GM19452 (cell line): ENCODE measurements around the gene RIN3.
"Not testable (repeated sequence)": the region's sequence is repeated elsewhere in the genome, so short reads cannot be mapped to it uniquely, and the experiment has no call there.

Source experiments
- ATAC-seq: cut with Tn5 transposase; IDR thresholded peaks from one replicate; pipeline ENCODE4 v1.9.1; 2021; ENCODE audit not compliant: unreplicated experiment

RIN3 gene

DNA sequence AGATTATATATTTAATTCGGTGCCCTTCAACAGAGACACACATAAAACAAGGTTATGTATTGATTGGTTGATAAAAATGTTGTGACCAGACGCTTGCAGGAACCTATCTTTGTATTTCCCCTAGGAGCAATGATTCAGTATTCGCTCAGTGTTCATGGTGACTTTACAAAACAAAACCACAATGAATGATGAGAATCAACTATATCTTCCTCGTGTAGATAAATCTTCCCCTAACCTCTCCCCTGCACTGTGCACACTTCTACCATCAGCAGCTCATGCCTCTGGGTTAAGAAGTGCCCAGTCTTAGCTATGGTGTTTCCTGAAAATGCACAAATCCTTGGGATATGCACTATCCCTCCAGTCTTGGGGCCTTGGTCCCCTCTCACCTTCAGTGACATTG is 16.3 kb downstream of the RIN3 start:
- no peak for ATAC-seq

DNA sequence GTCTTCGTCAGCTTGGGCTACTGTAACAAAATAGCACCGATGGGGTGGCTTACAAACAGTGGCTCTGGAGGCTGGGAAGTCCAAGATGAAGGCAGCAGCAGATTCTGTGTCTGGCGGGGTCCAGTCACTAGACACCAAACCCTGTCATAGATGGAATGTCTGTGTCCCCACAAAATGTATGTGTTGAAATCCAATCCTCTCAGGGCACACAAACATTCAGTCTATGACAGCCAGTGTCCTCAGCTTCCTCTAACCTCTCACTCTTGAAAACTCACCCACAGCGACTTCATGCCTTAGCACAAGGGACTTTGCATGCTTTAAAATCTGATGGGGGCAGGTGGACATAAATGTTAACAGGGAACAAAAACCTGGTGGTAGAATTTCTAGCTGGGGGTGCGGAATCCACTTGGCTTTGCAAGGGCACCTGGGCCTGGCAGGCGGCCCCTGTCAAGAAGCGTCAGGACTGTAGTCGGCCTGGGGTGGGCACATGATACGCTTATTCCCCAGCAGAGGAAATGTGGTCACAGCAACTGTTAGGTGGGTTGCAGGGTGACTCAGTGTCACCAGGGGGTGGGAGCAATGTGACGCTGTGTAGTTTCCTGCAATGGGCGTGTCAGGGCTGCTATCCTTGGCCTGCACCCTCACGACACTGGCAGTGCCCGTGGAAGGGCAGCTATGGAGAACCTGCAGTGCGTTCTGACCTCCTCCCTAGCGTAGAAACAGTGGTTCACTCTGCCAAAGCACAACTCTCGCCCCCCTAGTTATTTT is 17.7 kb downstream of the RIN3 start:
- ATAC-seq = peak; percentile 55

DNA sequence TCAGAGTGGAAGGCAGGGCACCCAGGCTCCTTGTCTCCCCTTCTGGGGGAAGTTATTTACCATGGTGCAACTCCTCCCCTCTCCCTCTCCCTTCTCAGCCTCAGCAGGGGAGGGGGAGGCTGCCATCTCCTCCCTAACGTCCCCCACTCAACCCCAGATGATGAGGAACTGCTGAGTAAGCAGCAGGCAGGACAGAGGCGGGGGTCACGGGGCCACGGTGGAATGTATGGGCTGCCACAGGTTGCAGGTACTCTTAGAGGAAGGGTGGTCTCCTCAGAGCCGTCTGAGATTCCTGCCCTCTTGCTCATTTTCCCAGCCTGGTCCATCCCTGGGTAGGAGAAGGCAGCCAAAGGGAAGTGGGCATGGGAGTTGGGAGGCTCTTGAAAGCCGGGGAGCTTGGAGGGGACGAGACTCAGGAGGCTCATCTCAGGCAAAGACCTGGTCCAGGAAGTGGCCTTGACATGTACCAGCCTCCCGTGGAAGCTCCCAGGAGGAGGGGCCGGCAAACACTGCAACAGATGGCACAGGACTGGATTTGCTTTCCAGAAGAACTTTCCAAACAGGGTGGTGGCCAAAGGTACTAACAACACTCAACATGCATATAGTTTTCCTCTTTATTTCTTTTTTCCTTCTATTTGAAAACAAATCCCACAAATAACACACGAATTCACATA is 19.0 kb downstream of the RIN3 start:
- ATAC-seq = no peak

DNA sequence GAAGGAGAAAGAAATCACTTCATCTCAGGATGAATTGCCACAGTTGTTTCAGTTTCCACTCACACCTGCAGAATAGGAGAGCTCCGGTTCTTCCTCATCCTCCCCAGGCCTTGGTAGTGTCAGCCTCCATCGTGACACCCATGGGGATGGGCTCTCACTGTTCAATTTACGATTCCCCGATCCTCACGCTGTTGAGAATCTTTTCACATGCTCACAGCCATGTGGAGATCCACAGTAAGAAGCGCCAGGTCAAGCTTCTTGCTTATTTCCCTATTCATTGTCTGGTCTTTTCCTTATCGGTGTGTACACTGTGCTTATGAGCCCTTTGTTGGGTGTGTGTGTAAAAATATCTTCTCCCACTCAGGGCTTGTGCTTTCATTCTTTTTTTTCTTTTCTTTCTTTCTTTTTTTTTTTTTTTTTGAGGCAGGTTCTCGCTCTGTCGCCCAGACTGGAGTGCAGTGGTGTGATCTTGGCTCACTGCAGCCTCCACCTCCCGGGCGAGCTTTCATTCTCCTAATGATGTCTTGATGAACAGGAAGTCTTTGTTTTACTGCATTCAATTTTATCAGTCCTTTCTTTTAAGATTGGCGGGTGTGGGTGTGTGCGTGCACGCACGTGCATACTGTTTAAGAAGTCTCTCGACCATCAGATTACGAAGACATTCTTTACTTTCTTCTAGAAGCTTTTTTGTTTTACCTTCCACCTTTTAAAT is 21.5 kb downstream of the RIN3 start:
- no peak for ATAC-seq

DNA sequence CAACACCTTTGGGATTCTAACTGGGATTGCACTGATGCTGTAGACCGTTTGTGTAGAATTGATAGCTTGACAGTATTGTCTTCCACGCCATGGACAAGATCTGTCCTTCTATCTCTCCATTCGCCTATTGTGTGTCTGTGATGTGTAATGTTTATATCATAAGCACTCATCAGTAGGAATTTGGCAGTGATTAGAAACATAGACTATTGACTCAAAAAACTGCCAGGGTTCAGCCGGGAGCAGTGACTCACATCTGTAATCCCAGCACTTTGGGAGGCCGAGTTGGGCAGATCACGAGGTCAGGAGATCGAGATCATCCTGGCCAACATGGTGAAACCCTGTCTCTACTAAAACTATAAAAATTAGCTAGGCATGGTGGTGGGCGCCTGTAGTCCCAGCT is 22.6 kb downstream of the RIN3 start:
- not testable (repeated sequence) for ATAC-seq

DNA sequence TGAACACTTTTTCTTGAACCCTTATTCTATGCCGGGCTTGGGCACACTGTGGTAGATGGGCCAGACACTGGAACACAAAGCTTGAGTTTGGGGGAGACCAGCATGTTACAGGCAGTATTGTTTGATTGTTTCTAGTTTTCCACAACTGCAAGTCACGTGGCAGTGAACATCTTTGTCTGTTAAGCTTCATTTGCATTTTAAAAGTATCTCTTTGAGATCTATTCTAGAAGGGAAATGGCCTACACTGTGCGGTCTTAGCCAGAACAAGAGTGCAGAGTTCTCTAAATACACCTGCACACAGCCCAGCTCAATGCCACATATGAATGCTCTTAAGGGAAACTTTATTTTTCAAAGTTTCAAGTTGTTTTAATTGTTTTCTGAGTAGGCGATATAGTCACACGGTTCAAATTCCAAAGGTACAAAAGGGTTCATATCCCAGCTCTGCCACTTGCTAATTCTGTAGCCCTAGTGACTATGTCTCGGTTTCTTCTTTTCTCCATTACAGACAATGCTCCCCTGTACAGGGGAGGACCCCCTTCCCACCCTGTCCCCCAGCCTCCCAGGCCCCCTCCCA is 24.9 kb downstream of the RIN3 start:
- ATAC-seq = no peak

DNA sequence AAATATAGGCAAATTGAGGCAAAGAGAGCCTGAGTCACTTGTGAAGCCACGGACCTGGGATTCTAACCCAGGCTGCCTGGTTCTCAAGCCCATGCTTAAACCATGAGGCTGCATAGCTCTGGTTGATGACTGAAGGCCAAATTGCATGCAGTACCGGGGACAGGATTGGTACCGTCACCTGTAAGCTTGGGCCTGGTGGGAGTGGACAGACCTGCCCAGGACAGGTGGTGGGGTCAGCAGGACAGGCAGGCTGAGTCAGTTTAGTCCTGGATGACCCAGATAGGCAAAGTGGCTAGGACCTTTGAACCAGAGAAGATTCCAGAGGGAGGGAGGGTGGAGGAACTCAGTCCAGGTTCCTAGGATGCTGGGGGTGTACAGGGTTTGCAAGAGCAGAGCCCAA is 25.8 kb downstream of the RIN3 start:
- no peak for ATAC-seq

DNA sequence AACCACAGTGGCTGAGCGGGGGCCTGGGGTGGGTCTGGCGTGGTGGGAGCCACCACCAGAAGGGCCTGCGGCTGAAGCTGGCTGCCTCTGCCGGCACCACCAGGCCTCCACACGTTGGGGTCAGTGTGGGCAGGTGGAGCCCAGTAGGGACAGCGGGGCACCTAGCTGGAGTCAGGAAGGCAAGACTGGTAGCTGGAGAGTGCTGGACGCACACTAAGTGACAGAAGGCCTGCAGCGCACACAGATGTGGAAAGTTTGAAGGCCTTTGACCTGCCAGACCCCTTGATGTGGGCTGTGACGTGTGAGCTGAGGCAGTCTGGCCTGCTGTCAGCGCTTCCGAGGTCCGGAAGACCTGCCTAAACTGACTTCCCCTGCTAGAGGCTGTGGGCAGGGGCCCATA is 26.3 kb downstream of the RIN3 start:
- ATAC-seq = no peak

DNA sequence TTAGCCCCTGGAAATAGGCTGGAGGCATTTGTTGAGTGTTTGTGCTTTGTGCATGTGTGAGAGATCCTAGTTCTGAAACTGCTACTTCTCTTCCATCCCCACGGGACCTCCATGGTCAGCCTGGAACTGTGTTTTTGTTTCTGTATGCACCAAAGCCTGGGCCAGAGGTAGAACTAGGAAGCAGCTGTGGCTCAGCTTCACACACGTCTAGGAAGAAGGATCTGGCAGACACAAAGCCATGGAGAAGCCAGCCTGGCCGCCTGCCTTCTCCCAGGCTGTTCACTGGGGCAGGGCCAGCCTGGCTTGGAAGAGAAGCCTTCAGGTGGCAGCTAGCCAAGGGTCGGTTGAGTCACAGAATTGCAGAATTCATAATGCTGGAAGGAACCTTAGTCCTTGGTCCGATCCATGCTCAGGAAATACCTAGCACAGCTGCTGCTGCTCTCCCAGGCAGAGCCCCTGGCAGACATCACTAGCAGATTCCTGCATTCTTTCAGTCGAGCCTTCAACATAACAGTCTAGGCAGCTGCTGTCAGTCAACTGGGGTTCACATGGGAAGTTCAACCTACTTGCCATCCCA is 27.0 kb downstream of the RIN3 start:
- no peak for ATAC-seq

DNA sequence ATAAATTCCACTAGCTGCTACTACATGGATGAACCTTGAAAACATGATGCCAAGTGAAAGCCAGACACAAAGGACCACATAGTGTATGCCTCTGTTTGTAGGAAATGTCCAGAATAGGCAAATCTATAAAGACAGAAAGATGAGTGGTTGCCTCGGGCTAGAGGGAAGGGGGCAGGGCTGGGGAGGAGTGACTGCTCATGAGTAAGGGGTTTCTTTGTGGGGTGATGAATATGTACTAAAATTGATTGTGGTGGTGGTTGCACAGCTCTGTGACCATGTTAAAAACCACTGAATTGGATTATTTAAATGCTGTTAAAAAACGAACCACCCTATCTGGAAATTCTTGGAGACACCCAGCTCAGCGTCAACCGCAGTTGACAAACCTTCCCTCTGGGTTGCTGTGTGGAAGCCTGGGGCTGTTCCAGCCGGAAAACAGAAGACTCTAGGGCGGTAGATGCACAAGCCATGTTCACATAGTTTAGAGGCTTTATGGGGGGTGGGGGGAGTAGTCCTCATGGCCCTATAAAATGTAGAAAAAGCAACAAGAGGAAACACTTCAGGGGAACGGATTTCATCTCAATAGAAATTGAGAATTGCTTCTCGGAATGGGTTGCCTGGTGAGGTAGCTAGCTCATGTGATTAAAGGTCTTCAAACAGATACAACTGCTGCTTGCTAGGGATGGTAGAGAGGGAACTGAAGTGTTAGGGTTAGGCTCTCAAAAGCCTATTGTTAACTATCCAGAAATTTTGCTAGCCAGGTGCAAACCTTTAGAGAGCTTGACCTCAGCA is 29.4 kb downstream of the RIN3 start:
- no peak for ATAC-seq

DNA sequence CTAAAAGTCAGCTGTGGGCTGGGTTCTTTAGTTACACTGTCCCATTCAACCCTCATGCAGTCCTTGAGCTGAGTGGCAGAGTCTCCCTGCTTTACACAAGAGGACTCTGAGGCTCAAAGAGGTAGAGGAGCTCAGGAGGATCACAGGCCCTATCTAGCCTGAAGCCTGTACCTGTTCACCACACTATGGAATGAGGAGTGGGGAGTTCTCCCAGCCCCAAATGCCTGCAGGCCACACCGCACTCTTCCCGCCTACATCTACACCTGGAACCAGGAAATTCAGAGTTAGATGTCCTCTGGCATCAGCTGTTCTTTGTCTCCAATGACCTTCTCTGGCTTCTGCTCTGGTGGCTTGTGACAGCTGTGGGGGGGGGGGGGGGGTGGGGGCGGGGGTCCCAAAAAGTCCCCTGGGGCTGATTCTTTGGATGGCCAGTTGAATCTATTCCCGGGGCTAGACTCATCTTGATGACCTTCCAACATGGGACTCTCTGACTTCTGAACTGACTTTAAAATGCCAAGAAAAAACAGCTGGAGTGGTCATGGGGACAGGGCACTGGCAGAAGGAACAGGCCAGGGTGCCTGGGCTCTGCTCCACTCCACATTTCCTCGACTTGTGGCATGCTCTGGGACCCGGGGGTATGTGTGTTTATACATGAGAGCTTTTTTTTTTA is 30.6 kb downstream of the RIN3 start:
- no peak for ATAC-seq

DNA sequence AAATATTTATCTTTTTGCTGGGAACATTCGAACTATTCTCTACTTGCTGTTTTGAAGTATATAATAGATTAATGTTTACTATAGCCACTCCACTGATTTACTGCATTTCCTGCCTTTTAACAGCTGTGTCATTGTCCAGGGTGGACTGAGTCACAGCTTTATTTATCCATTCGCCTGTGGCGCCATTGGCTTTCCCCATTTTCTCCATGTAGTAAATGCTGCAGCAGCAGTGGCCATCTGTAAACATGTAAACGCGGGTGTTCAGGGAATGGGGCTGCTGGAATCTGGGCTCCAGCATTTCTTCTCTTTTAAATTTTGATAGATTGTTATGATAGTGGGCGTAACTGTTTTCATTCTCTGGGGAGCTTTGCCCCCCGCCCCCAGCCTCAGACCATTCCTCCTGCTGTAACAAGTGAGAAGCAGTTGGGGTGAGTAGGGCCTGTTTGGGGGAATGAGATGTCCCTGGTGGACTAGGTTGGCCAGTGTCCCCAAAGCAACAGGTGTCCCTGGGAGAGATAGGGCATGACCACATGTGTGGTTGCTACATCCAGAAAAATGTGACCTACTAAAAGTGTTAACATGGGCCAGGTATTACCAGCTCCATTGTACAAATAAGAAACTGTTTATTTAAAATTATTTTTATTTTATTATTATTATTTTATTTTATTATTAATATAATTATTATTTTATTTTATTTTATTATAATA is 32.9 kb downstream of the RIN3 start:
- no peak for ATAC-seq

DNA sequence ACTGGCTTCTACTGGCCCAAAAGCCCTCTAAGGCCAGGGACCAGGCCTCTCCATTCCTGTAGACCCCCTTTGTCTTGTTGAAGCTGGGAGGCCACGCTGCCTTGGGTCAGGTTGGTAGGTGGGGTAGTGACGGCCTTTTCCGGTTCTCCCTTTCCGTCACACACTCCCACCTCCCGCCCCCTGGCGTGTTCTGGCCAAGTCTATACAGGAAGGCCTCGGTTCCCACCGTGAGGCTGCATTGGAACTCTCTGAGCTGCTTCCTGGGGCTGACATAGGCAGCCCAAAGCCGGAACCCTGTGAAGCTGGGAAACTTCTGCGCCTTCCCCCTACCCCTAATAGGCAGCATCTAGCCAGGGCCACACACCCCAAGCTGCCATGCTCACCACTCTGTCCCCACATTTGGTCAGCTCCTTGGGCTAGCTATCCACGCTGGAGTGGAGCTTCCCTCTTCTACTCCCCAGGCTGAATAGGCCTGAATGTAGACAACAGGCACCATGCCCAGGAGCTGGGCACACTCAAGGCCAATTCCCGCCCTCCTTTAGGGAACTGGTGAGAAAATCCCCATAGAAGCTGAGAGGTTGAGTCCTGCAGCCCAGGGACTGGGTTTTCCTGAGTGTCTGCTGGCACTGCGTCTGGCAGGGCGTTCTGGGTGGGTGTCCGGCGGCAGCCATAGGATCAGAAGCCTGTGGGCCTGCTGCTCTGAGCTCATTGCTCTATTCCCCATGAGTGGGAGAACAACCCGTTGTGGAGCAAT is 35.7 kb downstream of the RIN3 start:
- no peak for ATAC-seq

DNA sequence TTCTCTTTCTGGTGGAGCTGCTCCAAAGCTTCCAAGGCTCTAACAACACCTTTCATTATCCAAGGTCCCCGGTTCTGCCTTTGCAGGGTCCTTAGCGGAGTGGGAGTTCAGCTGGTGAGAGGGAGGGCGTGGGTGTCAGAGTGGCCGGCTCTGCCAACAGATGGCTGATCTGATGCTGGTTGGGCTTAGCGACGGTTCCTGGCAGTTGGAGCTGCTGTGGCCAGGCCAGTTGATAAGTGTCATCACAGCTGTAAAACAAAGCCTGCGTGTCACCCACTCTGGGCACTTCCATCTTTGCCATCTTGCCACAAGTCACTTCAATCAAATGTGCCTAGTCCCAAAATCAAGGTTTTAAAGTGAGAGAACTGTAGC is 36.3 kb downstream of the RIN3 start:
- no peak for ATAC-seq

DNA sequence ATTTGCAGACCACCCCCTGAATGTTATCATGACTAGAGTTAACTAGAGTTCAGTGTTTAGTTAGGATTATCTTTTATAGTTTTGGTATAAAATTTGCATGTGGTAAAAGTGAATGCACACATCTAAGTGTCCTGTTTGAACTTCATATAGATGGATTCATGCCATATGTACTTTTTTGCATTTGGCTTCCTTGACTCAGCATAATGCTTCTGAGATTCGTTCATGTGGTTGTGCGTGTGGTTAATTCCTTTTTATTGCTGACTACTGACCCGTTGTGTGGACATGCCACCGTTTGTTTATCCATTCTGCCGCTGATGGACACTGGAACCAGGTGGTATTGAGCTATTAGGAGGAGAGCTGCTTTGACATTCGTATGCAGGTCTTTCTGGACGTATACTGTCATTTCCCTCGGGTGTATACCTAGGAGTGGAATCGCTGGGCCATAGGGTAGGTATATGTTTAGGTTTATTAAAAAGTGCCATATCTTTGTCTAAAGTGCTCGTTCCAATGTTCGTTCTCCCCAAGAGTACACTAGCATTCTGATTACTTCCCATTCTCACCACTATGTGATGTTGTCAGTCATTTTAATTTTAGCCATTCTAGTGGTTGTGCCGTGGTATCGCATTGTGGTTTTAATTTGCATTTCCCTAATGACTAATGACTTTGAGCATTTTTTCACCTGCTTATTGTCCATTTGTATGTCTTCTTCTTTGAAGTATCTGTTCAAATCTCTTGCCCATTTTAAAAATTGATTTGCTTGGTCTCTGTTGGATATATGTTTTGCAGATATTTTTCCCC is 37.7 kb downstream of the RIN3 start:
- ATAC-seq = peak; percentile 78

DNA sequence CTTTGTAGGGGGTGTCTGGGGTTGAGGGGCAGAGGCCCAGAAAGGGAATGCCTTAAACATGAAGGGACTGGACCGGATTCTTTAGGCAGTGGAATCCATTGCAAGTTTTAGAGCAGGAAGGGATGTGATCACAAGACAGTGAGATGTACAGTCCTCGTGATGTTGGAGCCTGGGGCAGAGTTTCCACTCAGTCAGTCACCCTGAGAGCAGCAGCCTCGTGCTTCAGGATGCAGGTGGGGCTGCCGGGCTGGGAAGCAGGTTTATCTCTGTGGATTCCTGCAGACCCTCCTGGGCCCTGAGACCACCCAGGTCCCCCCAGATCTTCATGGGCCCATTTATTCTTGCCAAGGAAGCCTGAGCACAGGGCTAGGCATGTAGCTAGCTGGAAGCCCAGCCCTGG is 38.5 kb downstream of the RIN3 start:
- ATAC-seq = peak; percentile 6

DNA sequence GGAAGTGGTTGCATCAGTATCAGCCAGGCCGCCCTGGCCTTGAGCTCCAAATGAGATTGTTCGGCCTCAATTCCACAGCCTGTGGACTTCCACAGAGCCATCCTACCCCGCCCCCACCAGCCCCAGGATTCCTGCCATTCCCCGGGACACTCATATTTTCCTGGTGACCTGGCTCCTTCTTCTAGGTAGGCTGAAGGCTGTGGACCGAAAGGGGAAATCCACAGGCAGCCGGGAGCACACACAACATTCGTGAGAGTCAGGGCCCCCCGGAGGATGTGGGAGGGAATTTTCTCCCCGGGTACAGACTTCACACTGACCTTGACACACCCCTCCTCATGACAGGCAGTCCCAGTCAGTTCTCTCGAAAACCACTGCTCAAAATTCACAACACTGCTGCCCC is 39.9 kb downstream of the RIN3 start:
- no peak for ATAC-seq
